K562 (cell line): Measurements from ENCODE around the gene CELA3B. TPM values are rescaled to one million over a fixed set of nuclear protein-coding genes. Genes with fewer than 3 reads are reported as not detected.
A peak's percentile ranks its signal among the peaks of the same experiment; 100 is the strongest.

Source experiments
- ARID2 ChIP-seq: fragments of 450-650 bp; IDR thresholded peaks from 2 replicates; pipeline ENCODE4 v1.6.1; 2017; ENCODE audit warnings: antibody characterized with exemption, mild to moderate bottlenecking
- CBX1 ChIP-seq: sonication (generic); IDR thresholded peaks from 2 replicates; pipeline ENCODE4 v1.6.1; 2016; ENCODE audit warnings: antibody characterized with exemption, low read depth, mild to moderate bottlenecking
- EHMT2 ChIP-seq: fragments of 450-650 bp; IDR thresholded peaks from 2 replicates; pipeline ENCODE4 v1.6.1; 2018; ENCODE audit warnings: antibody characterized with exemption
- FOXA3 ChIP-seq, 2 experiments: fragments of 450-650 bp in 1 of 2; sonication (generic) in 1 of 2; formaldehyde crosslinking; IDR thresholded peaks in 1 of 2; conservative IDR thresholded peaks in 1 of 2; 2 replicates each; pipeline versions ENCODE4 v1.4.0 to v1.8.0; 2020 to 2022; ENCODE audit warnings: mild to moderate bottlenecking in 2 of 2, missing genetic modification reagents in 1 of 2
- FOXK2 ChIP-seq, 2 experiments: fragments of 450-650 bp; IDR thresholded peaks in 1 of 2; conservative IDR thresholded peaks in 1 of 2; 2 replicates each; pipeline ENCODE4 v1.6.1; 2016; ENCODE audit warnings: low read depth in 2 of 2, mild to moderate bottlenecking in 1 of 2
- GABPB1 ChIP-seq: sonication (generic); formaldehyde crosslinking; IDR thresholded peaks from 2 replicates; pipeline ENCODE4 v1.8.0; 2022; ENCODE audit warnings: mild to moderate bottlenecking, missing genetic modification reagents
- HDAC1 ChIP-seq, 2 experiments: fragments of 450-650 bp; IDR thresholded peaks; 2 replicates each; pipeline ENCODE4 v1.6.1; 2016 to 2017; ENCODE audit warnings: inconsistent platforms in 1 of 2, mild to moderate bottlenecking in 1 of 2, moderate library complexity in 1 of 2
- IRF9 ChIP-seq: fragments of 450-650 bp; IDR thresholded peaks from 2 replicates; pipeline ENCODE4 v1.6.1; 2016; ENCODE audit warnings: missing biosample characterization, missing genetic modification characterization
- LEF1 ChIP-seq: fragments of 450-650 bp; IDR thresholded peaks from 2 replicates; pipeline ENCODE4 v1.6.1; 2016; ENCODE audit warnings: mild to moderate bottlenecking
- MCM3 ChIP-seq: fragments of 450-650 bp; IDR thresholded peaks from 2 replicates; pipeline ENCODE4 v1.6.1; 2016
- MEF2D ChIP-seq: conservative IDR thresholded peaks from 2 replicates; pipeline ENCODE4 v1.6.1; 2016; ENCODE audit warnings: low read depth, missing genetic modification characterization, missing compliant biosample characterization
- RB1 ChIP-seq: fragments of 450-650 bp; IDR thresholded peaks from 2 replicates; pipeline ENCODE4 v1.6.1; 2017; ENCODE audit warnings: low read depth, mild to moderate bottlenecking
- RNF2 ChIP-seq: sonication (generic); IDR thresholded peaks from 2 replicates; pipeline ENCODE4 v1.6.1; 2016
- SFPQ ChIP-seq: fragments of 200-400 bp; formaldehyde crosslinking; IDR thresholded peaks from 2 replicates; pipeline ENCODE4 v1.6.1; 2017; ENCODE audit warnings: mild to moderate bottlenecking, low read depth, low read length, moderate library complexity
- SNRNP70 ChIP-seq: fragments of 200-400 bp; formaldehyde crosslinking; optimal IDR thresholded peaks from 2 replicates; pipeline ENCODE3; 2017; ENCODE audit warnings: low read depth, low read length
- SOX6 ChIP-seq: fragments of 450-650 bp; IDR thresholded peaks from 2 replicates; pipeline ENCODE4 v1.6.1; 2014; ENCODE audit warnings: mild to moderate bottlenecking
- TSHZ1 ChIP-seq: fragments of 250-450 bp; sonication (Bioruptor Pico); IDR thresholded peaks from 2 replicates; pipeline ENCODE4 v1.4.0; 2020; ENCODE audit warnings: mild to moderate bottlenecking, moderate library complexity
- ZFP36 ChIP-seq: fragments of 150-350 bp; IDR thresholded peaks from 2 replicates; pipeline ENCODE4 v1.6.1; 2018; ENCODE audit warnings: low read length, low read depth; ENCODE audit not compliant: partially characterized antibody
- ZNF449 ChIP-seq: fragments of 250-450 bp; sonication (Bioruptor Pico); IDR thresholded peaks from 2 replicates; pipeline ENCODE4 v1.8.0; 2022; ENCODE audit warnings: moderate library complexity, mild to moderate bottlenecking, inconsistent platforms
- ZNF76 ChIP-seq: fragments of 250-450 bp; sonication (Bioruptor Pico); IDR thresholded peaks from 2 replicates; pipeline ENCODE4 v1.4.0; 2020; ENCODE audit warnings: mild to moderate bottlenecking, moderate library complexity, borderline replicate concordance
- ZSCAN29 ChIP-seq: fragments of 450-650 bp; IDR thresholded peaks from 2 replicates; pipeline ENCODE4 v1.6.1; 2017
- polyA plus RNA-seq, 8 experiments: library from polyadenylated mRNA; depleted of rRNA in 4 of 8; stranded (reverse) in 5 of 8; unstranded in 3 of 8; fragments of >200 nt; fragmentation: Nextera tagmentation in 2 of 8; fragmentation: Illumina TruSeq in 1 of 8; extraction: Ambion mirVana in 2 of 8; extraction: Trizol in 1 of 8; gene quantifications; 2 replicates each; pipeline versions ENCODE4 v1.2.1 to v1.2.3, GENCODE V29; 2011 to 2014; ENCODE audit warnings: inconsistent platforms in 1 of 8, missing spikeins in 1 of 8
- total RNA-seq, 7 experiments: library from RNA; depleted of rRNA in 6 of 7; stranded (reverse); fragments of >200 nt in 6 of 7; fragmentation: Illumina TruSeq in 2 of 7; extraction: Trizol in 2 of 7; gene quantifications; 2 replicates each; pipeline versions ENCODE4 v1.2.1 to v1.2.3, GENCODE V29; 2011 to 2021; ENCODE audit warnings: low replicate concordance in 1 of 7

The CELA3B gene
- total and polyA plus RNA-seq, 9 of the 15 experiments (the other 6 are each of a cell fraction or from before 2014, with no cell fraction given), result 3.1 TPM; not detected in 8

- TF ChIP-seq RB1 (peak; percentile 87), FOXK2 (conservative IDR thresholded peaks at IDR 0.05 in 1 of 2, IDR thresholded peaks at IDR 0.05 in 1 of 2; ENCODE audit: low read depth in 2 of 2) (peak in 1 of 2 experiments; percentile 48; a peak in 1 of 4 replicates), MCM3 (no peak), LEF1 (peak; percentile 59), SNRNP70 (no peak), ZNF76 (CRISPR knock-in tag) (no peak), ARID2 (no peak), GABPB1 (CRISPR knock-in tag) (no peak), IRF9 (no peak), EHMT2 (no peak), RNF2 (no peak; the same call in 1 of the 2 replicates), ZSCAN29 (no peak; the same call in 1 of the 2 replicates), SOX6 (peak; percentile 40; the same call in 1 of the 2 replicates), ZNF449 (no peak), FOXA3 (CRISPR knock-in tag; conservative IDR thresholded peaks at IDR 0.05 in 1 of 2, IDR thresholded peaks at IDR 0.05 in 1 of 2) (0 out of 4 replicates have a peak, but pooled peaks of 1 of the 2 experiments have one; percentile 17), HDAC1 (IDR thresholded peaks at IDR 0.05) (peak in 1 of 2 experiments; percentile 90; a peak in 2 of 4 replicates), SFPQ (no peak), TSHZ1 (no peak), CBX1 (0 out of 2 replicates have a peak, but pooled peaks have one; percentile 69), ZFP36 (no peak), MEF2D (tag) (no peak)
These were observed 39.3 kb upstream of the CELA3B start (continued) for GRCh38 chr1:21937372-21938121.
